Heart left ventricle (tissue), 13 donors: ENCODE results near the gene BCL2.

Source experiments
- CTCF ChIP-seq, 12 donors: fragments of 200-600 bp; sonication (generic) in 4 of 12; IDR thresholded peaks; one replicate each; pipeline versions ENCODE4 v1.5.0 to v1.8.0; 2018 to 2022; ENCODE audit warnings: antibody characterized with exemption in 12 of 12, mild to moderate bottlenecking in 5 of 12
- POLR2A ChIP-seq, 2 donors: fragments of 450-650 bp; IDR thresholded peaks; one replicate each; pipeline ENCODE4 v1.6.1; 2017; ENCODE audit warnings: antibody characterized with exemption in 2 of 2, mild to moderate bottlenecking in 2 of 2, moderate library complexity in 2 of 2
- donor health status: ischemic (EF 13 %, LVEDD 7.1; RV severe dilation, severe dysfunction).
- donor health status: DM: no; HTN: yes; CAD: no.
- donor health status: DM: no; HTN: no; CAD: no.
- donor health status: ischemic (EF 25% LVEDD 6.9; RV normal size, moderate dysfunction).
- donor health status: ischemic (EF 25% LVEDD 5.7; RV mildly dilated, moderate dysfunction).
- donor health status: ischemic (EF 35%, LVEDD 5.7; RV mildly dilated, moderate dysfunction).
- donor health status: nonischemic (EF 11% LVEDD 7.7; RV severe dilation, severe dysfunction).
- donor health status: DM: yes; HTN: yes; CAD: no.
- donor health status: PGD.
- donor health status: ischemic (EF 29% LVEDD 5.4; RV normal size, mild dysfunction).
- donor health status: nonischemic (EF 23%, LVEDD 6.1; RV moderate dilation, normal function).

DNA sequence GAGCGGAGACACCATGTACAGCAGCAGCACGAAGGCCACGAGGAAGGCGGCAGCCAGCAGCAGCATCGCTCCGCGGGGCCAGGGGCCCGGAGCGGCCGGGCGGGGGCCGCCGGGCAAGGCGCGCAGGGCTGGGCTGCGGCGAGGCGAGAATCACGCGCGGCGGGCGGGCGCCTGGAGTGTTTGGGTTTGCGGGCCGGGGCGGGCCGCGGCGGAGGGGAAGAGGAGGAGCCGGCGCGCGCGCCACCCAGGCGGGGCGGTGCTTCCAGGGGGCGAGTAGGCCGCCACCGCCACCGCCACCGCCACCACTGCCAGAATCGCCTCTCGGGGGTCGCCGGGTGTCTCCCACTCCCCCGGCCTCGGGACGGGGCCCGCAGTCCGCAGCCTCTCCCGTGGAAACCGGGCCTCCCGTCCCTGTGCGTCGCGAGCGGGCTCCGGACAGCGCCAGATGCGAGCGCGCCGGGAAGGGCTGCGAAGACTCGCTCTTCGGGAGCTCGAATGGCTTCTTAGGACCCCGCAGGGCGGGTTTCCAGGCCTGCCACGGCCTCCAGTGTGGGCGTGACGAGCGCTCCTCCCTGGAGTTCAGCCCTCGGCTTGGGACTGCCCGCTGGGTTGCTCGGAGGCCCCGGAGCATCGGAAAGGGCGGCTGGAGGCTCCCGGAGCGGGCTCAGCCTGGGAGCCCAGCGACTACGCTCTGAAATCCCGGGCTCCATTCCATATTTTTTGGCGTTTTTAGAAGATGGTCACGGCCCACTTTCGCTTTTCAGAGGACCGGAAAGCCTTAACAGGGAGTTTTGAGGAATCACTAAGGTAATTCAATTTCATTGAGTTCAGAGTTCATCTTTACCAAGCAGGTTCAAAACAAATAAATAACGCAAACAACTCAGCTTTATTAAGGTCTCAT lies 47.7 kb upstream of the BCL2 start, which contains the start of gene KDSR:
- peak in 2 of 12 donors; percentile 15 for TF ChIP-seq CTCF (IDR thresholded peaks at IDR 0.05)
- peak in 1 of 2 donors; percentile 77 for TF ChIP-seq POLR2A (IDR thresholded peaks at IDR 0.05)
